H9 (cell line): ENCODE results near the gene DEFB131B. TPM values are rescaled to one million over a fixed set of nuclear protein-coding genes. Genes with fewer than 3 reads are reported as not detected.
A peak's percentile ranks its signal among the peaks of the same experiment; 100 is the strongest.
"Not testable (repeated sequence)": the region's sequence is repeated elsewhere in the genome, so short reads cannot be mapped to it uniquely, and the experiment has no call there.

ENCODE experiments used
- DNase-seq: peaks from one replicate; pipeline ENCODE4 v3.0.0-alpha.2; 2017
- H2AFZ ChIP-seq: one replicate; pipeline ENCODE4 v1.6.1; 2013; ENCODE audit warnings: mild to moderate bottlenecking, low read length, control low read depth, moderate library complexity
- H2AK5ac ChIP-seq: 2 replicates; pipeline ENCODE4 v1.6.1; 2013; ENCODE audit warnings: low read length, control low read depth, mixed read lengths; ENCODE audit not compliant: insufficient read length
- H2BK120ac ChIP-seq: one replicate; pipeline ENCODE4 v1.6.1; 2013; ENCODE audit warnings: low read depth, mild to moderate bottlenecking, low read length, control low read depth, inconsistent platforms; ENCODE audit not compliant: poor library complexity, severe bottlenecking
- H2BK12ac ChIP-seq: 2 replicates; pipeline ENCODE4 v1.6.1; 2013; ENCODE audit warnings: low read length, control low read depth, mixed read lengths, low read depth; ENCODE audit not compliant: insufficient read length
- H2BK15ac ChIP-seq: 2 replicates; pipeline ENCODE4 v1.6.1; 2013; ENCODE audit warnings: low read depth, low read length, control low read depth
- H2BK20ac ChIP-seq: one replicate; pipeline ENCODE4 v1.6.1; 2013; ENCODE audit warnings: low read depth, mild to moderate bottlenecking, low read length, control low read depth, inconsistent platforms; ENCODE audit not compliant: poor library complexity, severe bottlenecking
- H2BK5ac ChIP-seq: 2 replicates; pipeline ENCODE4 v1.6.1; 2013; ENCODE audit warnings: low read length, control low read depth, mixed read lengths; ENCODE audit not compliant: insufficient read length
- H3K14ac ChIP-seq: 2 replicates; pipeline ENCODE4 v1.6.1; 2013; ENCODE audit warnings: low read length, control low read depth; ENCODE audit not compliant: insufficient read depth
- H3K18ac ChIP-seq: 2 replicates; pipeline ENCODE4 v1.6.1; 2013; ENCODE audit warnings: low read depth, mild to moderate bottlenecking, mixed read lengths, low read length, control low read depth; ENCODE audit not compliant: insufficient read length
- H3K23ac ChIP-seq: 2 replicates; pipeline ENCODE4 v1.6.1; 2013; ENCODE audit warnings: low read length, control low read depth, mixed read lengths, low read depth; ENCODE audit not compliant: insufficient read length
- H3K23me2 ChIP-seq: 2 replicates; pipeline ENCODE4 v1.6.1; 2013; ENCODE audit warnings: low read depth, mild to moderate bottlenecking, mixed read lengths, low read length, control low read depth; ENCODE audit not compliant: insufficient read length, poor library complexity, severe bottlenecking
- H3K27ac ChIP-seq: 2 replicates; pipeline ENCODE4 v1.5.1; 2013; ENCODE audit warnings: low read length, control low read depth, mixed read lengths, low read depth; ENCODE audit not compliant: insufficient read length
- H3K27me3 ChIP-seq: 2 replicates; pipeline ENCODE4 v1.6.1; 2013; ENCODE audit warnings: low read length, control low read depth, inconsistent platforms; ENCODE audit not compliant: insufficient read depth
- H3K4ac ChIP-seq: 2 replicates; pipeline ENCODE4 v1.6.1; 2013; ENCODE audit warnings: low read depth, mild to moderate bottlenecking, control low read depth, inconsistent platforms, low read length, moderate library complexity
- H3K4me1 ChIP-seq: 2 replicates; pipeline ENCODE4 v1.6.1; 2013; ENCODE audit warnings: low read length, control low read depth, inconsistent platforms; ENCODE audit not compliant: insufficient read depth
- H3K4me2 ChIP-seq: 2 replicates; pipeline ENCODE4 v1.6.1; 2013; ENCODE audit warnings: low read length, control low read depth, mixed read lengths; ENCODE audit not compliant: insufficient read length, insufficient read depth
- H3K56ac ChIP-seq: 2 replicates; pipeline ENCODE4 v1.6.1; 2013; ENCODE audit warnings: low read depth, mild to moderate bottlenecking, mixed read lengths, low read length, control low read depth; ENCODE audit not compliant: insufficient read length
- H3K79me1 ChIP-seq: 2 replicates; pipeline ENCODE4 v1.6.1; 2013; ENCODE audit warnings: low read depth, mild to moderate bottlenecking, moderate library complexity, low read length, control low read depth, inconsistent platforms; ENCODE audit not compliant: insufficient read depth, poor library complexity, severe bottlenecking
- H3K79me2 ChIP-seq: 2 replicates; pipeline ENCODE4 v1.6.1; 2013; ENCODE audit warnings: low read length, control low read depth, inconsistent platforms; ENCODE audit not compliant: insufficient read depth
- H3K9ac ChIP-seq: 2 replicates; pipeline ENCODE4 v1.6.1; 2013; ENCODE audit warnings: low read length, control low read depth, mixed read lengths; ENCODE audit not compliant: insufficient read length; ENCODE audit errors: extremely low read depth
- H3K9me3 ChIP-seq: one replicate; pipeline ENCODE4 v1.6.1; 2013; ENCODE audit warnings: low read depth, low read length, inconsistent platforms; ENCODE audit not compliant: control insufficient read depth
- H3T11ph ChIP-seq: one replicate; pipeline ENCODE4 v1.6.1; 2013; ENCODE audit warnings: mild to moderate bottlenecking, low read length, control low read depth, inconsistent platforms
- H4K20me1 ChIP-seq: one replicate; pipeline ENCODE4 v1.6.1; 2013; ENCODE audit not compliant: control insufficient read depth, insufficient read length, insufficient read depth
- H4K5ac ChIP-seq: 2 replicates; pipeline ENCODE4 v1.6.1; 2013; ENCODE audit warnings: low read depth, mild to moderate bottlenecking, mixed read lengths, low read length, control low read depth; ENCODE audit not compliant: insufficient read length
- H4K8ac ChIP-seq: replicated peaks from 2 replicates; pipeline ENCODE4 v1.6.1; 2013; ENCODE audit warnings: low read length, control low read depth, mixed read lengths, low read depth; ENCODE audit not compliant: insufficient read length
- H4K91ac ChIP-seq: 2 replicates; pipeline ENCODE4 v1.6.1; 2013; ENCODE audit warnings: low read depth, mild to moderate bottlenecking, moderate library complexity, mixed read lengths, low read length, control low read depth; ENCODE audit not compliant: insufficient read length
- H3K27ac Mint-ChIP-seq, 3 experiments: 2 replicates in 2 of 3; 3 replicates in 1 of 3; pipeline ENCODE4 v1.8.0; 2020 to 2021; ENCODE audit warnings: mixed read lengths in 3 of 3, mild to moderate bottlenecking in 1 of 3, moderate library complexity in 1 of 3
- H3K27me3 Mint-ChIP-seq: 2 replicates; pipeline ENCODE4 v1.8.0; 2021; ENCODE audit warnings: low read depth, mild to moderate bottlenecking, moderate library complexity, mixed read lengths
- H3K36me3 Mint-ChIP-seq, 3 experiments: 2 replicates in 2 of 3; 3 replicates in 1 of 3; pipeline ENCODE4 v1.8.0; 2020 to 2021; ENCODE audit warnings: low read depth in 3 of 3, mixed read lengths in 3 of 3; ENCODE audit not compliant: insufficient read depth in 1 of 3
- H3K4me1 Mint-ChIP-seq, 2 experiments: 2 replicates each; pipeline ENCODE4 v1.8.0; 2020; ENCODE audit warnings: mixed read lengths in 2 of 2
- H3K4me3 Mint-ChIP-seq, 2 experiments: 2 replicates in 1 of 2; 3 replicates in 1 of 2; pipeline ENCODE4 v1.8.0; 2020 to 2021; ENCODE audit warnings: mild to moderate bottlenecking in 2 of 2, mixed read lengths in 2 of 2, moderate library complexity in 1 of 2
- H3K9me3 Mint-ChIP-seq, 2 experiments: 2 replicates in 1 of 2; 3 replicates in 1 of 2; pipeline ENCODE4 v1.8.0; 2020; ENCODE audit warnings: mild to moderate bottlenecking in 2 of 2, mixed read lengths in 2 of 2, moderate library complexity in 1 of 2
- CTCF ChIP-seq: fragments of 200-600 bp; sonication (generic); conservative IDR thresholded peaks from 3 replicates; pipeline ENCODE4 v1.8.0; 2021; ENCODE audit warnings: antibody characterized with exemption, mild to moderate bottlenecking
- WGBS: extraction: QIAGEN DNeasy Blood & Tissue Kit; methylation state at CpG from one replicate; pipeline ENCODE4 v1.1.7; 2013; ENCODE audit warnings: missing lambda C conversion rate, low lambda C conversion rate, mixed read lengths; ENCODE audit not compliant: insufficient read length; ENCODE audit errors: extremely low coverage; 5-methylcytosine and 5-hydroxymethylcytosine counted together
- total RNA-seq: library from RNA; stranded (reverse); gene quantifications from 2 replicates; pipeline ENCODE4 v1.2.1, GENCODE V29; 2021

Gene DEFB131B
- total RNA-seq, 1 experiment from 2014 or later, result not detected

DNA sequence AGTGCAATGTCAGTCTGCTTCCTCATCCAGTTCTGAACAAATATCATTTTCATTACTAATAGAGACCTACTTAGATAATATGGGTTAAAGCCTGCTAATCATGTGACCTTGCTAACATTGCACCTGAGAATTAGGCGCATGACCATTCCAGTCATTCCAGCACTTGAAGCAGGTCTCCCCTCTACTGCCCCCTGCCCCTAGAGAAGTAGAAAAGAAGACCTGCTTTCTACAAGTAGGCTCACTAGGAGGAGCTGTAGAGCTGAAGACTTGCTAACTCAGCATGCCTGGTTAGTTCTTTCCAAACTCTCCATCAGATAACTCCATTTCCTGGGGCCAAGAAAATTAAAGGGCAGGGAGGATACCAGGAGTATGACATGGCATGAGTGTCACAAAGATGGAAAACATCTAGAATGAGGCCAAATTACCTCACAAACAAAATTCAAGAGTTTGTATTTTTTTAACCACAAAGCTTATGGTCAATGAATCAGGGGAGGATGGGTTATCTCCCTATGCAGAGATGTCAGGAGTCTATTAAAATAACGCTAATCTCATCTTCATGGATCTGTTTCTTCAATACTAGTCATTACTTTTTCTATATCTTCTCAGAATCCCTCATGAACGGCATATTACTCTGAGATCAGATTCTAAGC lies 14.2 kb upstream of the DEFB131B start:
- H3K9me3 ChIP-seq, H3K79me2 ChIP-seq, H3K14ac ChIP-seq, H2BK12ac ChIP-seq, H3K79me1 ChIP-seq, H4K20me1 ChIP-seq, H4K8ac ChIP-seq, H3K27me3 ChIP-seq, H3T11ph ChIP-seq, H3K9ac ChIP-seq, H3K27me3 Mint-ChIP-seq, H3K4me2 ChIP-seq, H3K4me1 ChIP-seq, H2BK20ac ChIP-seq, H3K36me3 Mint-ChIP-seq, H2AK5ac ChIP-seq, H2BK120ac ChIP-seq, H4K5ac ChIP-seq, H3K23me2 ChIP-seq, H4K91ac ChIP-seq, H2BK5ac ChIP-seq, H2AFZ ChIP-seq, H3K4me1 Mint-ChIP-seq, H3K27ac Mint-ChIP-seq, H3K27ac ChIP-seq, H3K9me3 Mint-ChIP-seq, H3K18ac ChIP-seq, H3K4ac ChIP-seq, H3K56ac ChIP-seq, H3K23ac ChIP-seq, H2BK15ac ChIP-seq, H3K4me3 Mint-ChIP-seq: not testable (repeated sequence)
- TF ChIP-seq CTCF, result peak; percentile 78
- DNase-seq, result peak; percentile 75
- WGBS, result no CpG with 5 or more reads among the region's 3 CpGs
